ENCODE measurements around the gene ICAM2. TPM values are rescaled to one million over a fixed set of nuclear protein-coding genes. Genes with fewer than 3 reads are reported as not detected.

Gene ICAM2
- total RNA-seq, 4 donors from 2014 or later = 20.3 to 41.8 (median 30.6) TPM

- no peak for DNase-seq
- intact Hi-C loops (cut with DNase I) = no loop called here
- H3K9me3 ChIP-seq = no peaks in the 10 kb centered on the region
- no peaks in the 10 kb centered on the region for H3K27me3 ChIP-seq
- H3K4me1 ChIP-seq = no peaks in the 10 kb centered on the region
- H3K4me3 ChIP-seq (replicated peaks in 1 of 3) = no peak overlapping the region
- TF ChIP-seq POLR2A (IDR thresholded peaks at IDR 0.05) (no peak), CTCF (IDR thresholded peaks at IDR 0.05) (no peak)
- WGBS, 2 donors = 89 to 90% methylated on average over 13 of the region's 13 CpGs
- H3K27ac ChIP-seq = no peak overlapping the region
- peaks cover 47 to 54% of the 10 kb centered on the region in 2 donors for H3K36me3 ChIP-seq
Observed at GRCh38 chr17:64045176-64045575, 24.7 kb upstream of the ICAM2 start.

- WGBS, 2 donors = 77 to 92% methylated on average over 9 to 12 of the region's 12 CpGs
- no peak for DNase-seq
- intact Hi-C loops (cut with DNase I) = no loop called here
Observed at GRCh38 chr17:64042700-64043485, 22.5 kb upstream of the ICAM2 start.

GRCh38 chr17:64041912-64042311 is 21.5 kb upstream of the ICAM2 start:
- Histone ChIP-seq H3K4me3 (replicated peaks in 1 of 3) (no peak overlapping the region), H3K9me3 (no peaks in the 10 kb centered on the region), H3K4me1 (no peaks in the 10 kb centered on the region), H3K36me3 (peaks cover 30 to 31% of the 10 kb centered on the region in 2 donors), H3K27ac (no peak overlapping the region), H3K27me3 (no peaks in the 10 kb centered on the region)
- TF ChIP-seq POLR2A (IDR thresholded peaks at IDR 0.05) (no peak), CTCF (IDR thresholded peaks at IDR 0.05) (no peak)
- no peak for DNase-seq
- WGBS, 2 donors = 73 to 81% methylated on average over 11 of the region's 11 CpGs
- intact Hi-C loops (cut with DNase I) = no loop called here

More at GRCh38 chr17:64042700-64043485, 22.5 kb upstream of the ICAM2 start:
- no peak for TF ChIP-seq POLR2A (IDR thresholded peaks at IDR 0.05)
- no peak for TF ChIP-seq CTCF (IDR thresholded peaks at IDR 0.05)
- peaks cover 34 to 38% of the 10 kb centered on the region in 2 donors for H3K36me3 ChIP-seq
- H3K4me3 ChIP-seq (replicated peaks in 1 of 3) = no peak overlapping the region
- H3K4me1 ChIP-seq = no peaks in the 10 kb centered on the region
- no peaks in the 10 kb centered on the region for H3K27me3 ChIP-seq
- no peak overlapping the region for H3K27ac ChIP-seq
- no peaks in the 10 kb centered on the region for H3K9me3 ChIP-seq

GRCh38 chr17:64040206-64040605 is 19.8 kb upstream of the ICAM2 start:
- H3K27me3 ChIP-seq = no peaks in the 10 kb centered on the region
- H3K9me3 ChIP-seq = no peaks in the 10 kb centered on the region
- 73 to 75% methylated on average over 6 of the region's 6 CpGs for WGBS, 2 donors
- no peak overlapping the region for H3K27ac ChIP-seq
- no peak for TF ChIP-seq CTCF (IDR thresholded peaks at IDR 0.05)
- TF ChIP-seq POLR2A (IDR thresholded peaks at IDR 0.05) = no peak
- no peak for DNase-seq
- H3K4me3 ChIP-seq (replicated peaks in 1 of 3) = no peak overlapping the region
- peaks cover 15 to 19% of the 10 kb centered on the region in 2 donors for H3K36me3 ChIP-seq
- intact Hi-C loops (cut with DNase I) = no loop called here
- no peaks in the 10 kb centered on the region for H3K4me1 ChIP-seq

- WGBS, 2 donors = 92 to 99% methylated on average over 3 of the region's 3 CpGs
- intact Hi-C loops (cut with DNase I) = no loop called here
- no peaks in the 10 kb centered on the region for H3K9me3 ChIP-seq
Observed at GRCh38 chr17:64039106-64039400, 18.6 kb upstream of the ICAM2 start.

More at GRCh38 chr17:64039106-64039400, 18.6 kb upstream of the ICAM2 start:
- Histone ChIP-seq H3K27ac (no peak overlapping the region), H3K4me3 (replicated peaks in 1 of 3) (no peak overlapping the region), H3K36me3 (peaks cover 6 to 8% of the 10 kb centered on the region in 2 donors), H3K4me1 (no peaks in the 10 kb centered on the region), H3K27me3 (no peaks in the 10 kb centered on the region)
- TF ChIP-seq CTCF (IDR thresholded peaks at IDR 0.05) (no peak), POLR2A (IDR thresholded peaks at IDR 0.05) (no peak)
- DNase-seq = no peak

All from thyroid gland (tissue), 4 donors.